ENCODE results near the gene DDX27. TPM values are rescaled to one million over a fixed set of nuclear protein-coding genes. Genes with fewer than 3 reads are reported as not detected.

DDX27 gene
- total and polyA plus RNA-seq, 9 of the 15 experiments (the other 6 are each of a cell fraction or from before 2014, with no cell fraction given): 17.9 to 79.3 (median 57.0) TPM

DNA sequence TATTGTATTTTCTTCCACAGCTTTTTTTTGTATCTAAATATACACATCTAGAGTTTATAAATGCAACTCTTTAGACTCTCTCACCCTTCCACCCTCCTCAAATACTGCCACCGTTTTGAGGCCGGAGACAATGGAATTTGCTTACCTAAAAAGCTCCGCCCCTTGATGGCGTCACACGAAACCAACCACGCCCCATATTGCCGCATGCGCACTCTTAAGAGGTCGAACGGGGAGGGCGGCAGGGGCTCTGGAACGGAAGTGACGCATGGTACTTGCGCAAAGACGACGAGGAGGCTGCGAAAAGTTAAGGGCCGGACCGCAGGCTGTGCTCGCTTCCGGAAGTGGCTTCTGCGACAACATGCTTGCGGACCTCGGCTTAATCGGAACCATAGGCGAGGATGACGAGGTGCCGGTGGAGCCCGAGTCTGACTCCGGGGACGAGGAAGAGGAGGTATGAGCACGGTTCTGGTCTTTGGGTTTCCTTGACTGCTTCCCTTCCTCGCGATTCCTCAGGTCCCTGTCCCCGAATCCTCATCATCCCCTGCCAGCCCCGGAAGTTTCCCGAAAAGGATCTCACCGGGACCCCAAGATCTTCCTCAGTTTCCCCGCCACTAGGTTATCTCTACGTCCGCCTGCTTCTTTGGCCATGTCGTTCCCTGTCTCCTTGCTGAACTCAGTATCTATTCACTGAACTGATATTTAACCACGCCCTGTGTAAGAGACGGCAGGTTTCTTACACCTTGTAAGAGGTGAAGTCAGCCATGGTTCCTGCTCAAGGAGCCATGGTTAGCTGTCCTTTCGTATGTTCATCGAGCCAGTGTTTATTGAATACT, at the start of gene DDX27 (continued):
- TF ChIP-seq, protein P1, sequence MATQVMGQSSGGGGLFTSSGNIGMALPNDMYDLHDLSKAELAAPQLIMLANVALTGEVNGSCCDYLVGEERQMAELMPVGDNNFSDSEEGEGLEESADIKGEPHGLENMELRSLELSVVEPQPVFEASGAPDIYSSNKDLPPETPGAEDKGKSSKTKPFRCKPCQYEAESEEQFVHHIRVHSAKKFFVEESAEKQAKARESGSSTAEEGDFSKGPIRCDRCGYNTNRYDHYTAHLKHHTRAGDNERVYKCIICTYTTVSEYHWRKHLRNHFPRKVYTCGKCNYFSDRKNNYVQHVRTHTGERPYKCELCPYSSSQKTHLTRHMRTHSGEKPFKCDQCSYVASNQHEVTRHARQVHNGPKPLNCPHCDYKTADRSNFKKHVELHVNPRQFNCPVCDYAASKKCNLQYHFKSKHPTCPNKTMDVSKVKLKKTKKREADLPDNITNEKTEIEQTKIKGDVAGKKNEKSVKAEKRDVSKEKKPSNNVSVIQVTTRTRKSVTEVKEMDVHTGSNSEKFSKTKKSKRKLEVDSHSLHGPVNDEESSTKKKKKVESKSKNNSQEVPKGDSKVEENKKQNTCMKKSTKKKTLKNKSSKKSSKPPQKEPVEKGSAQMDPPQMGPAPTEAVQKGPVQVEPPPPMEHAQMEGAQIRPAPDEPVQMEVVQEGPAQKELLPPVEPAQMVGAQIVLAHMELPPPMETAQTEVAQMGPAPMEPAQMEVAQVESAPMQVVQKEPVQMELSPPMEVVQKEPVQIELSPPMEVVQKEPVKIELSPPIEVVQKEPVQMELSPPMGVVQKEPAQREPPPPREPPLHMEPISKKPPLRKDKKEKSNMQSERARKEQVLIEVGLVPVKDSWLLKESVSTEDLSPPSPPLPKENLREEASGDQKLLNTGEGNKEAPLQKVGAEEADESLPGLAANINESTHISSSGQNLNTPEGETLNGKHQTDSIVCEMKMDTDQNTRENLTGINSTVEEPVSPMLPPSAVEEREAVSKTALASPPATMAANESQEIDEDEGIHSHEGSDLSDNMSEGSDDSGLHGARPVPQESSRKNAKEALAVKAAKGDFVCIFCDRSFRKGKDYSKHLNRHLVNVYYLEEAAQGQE (IDR thresholded peaks at IDR 0.05; ENCODE audit: borderline replicate concordance): no peak
- TF ChIP-seq, protein P1 (CRISPR knock-in tag; IDR thresholded peaks at IDR 0.05; ENCODE audit: low read depth): no peak
- TF ChIP-seq POLR2A (conservative IDR thresholded peaks at IDR 0.05) (peak; percentile 93), YY1 (IDR thresholded peaks at IDR 0.05; ENCODE audit: borderline replicate concordance in 1 of 3, control insufficient read depth in 1 of 3, extremely low read depth in 1 of 3, insufficient read depth in 3 of 3, insufficient read length in 1 of 3, insufficient replicate concordance in 2 of 3, low read depth in 1 of 3, low read length in 2 of 3) (peak in 2 of 3 experiments; percentile 53 to 61), ZNF324 (CRISPR knock-in tag; IDR thresholded peaks at IDR 0.05) (no peak), CBX5 (IDR thresholded peaks at IDR 0.05; ENCODE audit: borderline replicate concordance, low read depth) (no peak), MEF2D (tag; conservative IDR thresholded peaks at IDR 0.05; ENCODE audit: low read depth) (no peak), HLTF (IDR thresholded peaks at IDR 0.05) (no peak), MYC (IDR thresholded peaks at IDR 0.05; ENCODE audit: low read depth, low read length) (peak; percentile 86), MYC (CRISPR knock-in tag; IDR thresholded peaks at IDR 0.05; ENCODE audit: borderline replicate concordance, low read depth) (no peak), ILF3 (IDR thresholded peaks at IDR 0.05; ENCODE audit: borderline replicate concordance) (no peak), ZBTB7A (IDR thresholded peaks at IDR 0.05; ENCODE audit: borderline replicate concordance, control insufficient read depth, low read depth, low read length) (no peak), KLF6 (CRISPR knock-in tag; IDR thresholded peaks at IDR 0.05; ENCODE audit: borderline replicate concordance) (no peak), TCF3 (CRISPR knock-in tag; IDR thresholded peaks at IDR 0.05) (peak; percentile 8; the same call in 1 of the 2 replicates), POU5F1 (IDR thresholded peaks at IDR 0.05; ENCODE audit: borderline replicate concordance, low read depth, low read length, partially characterized antibody) (no peak), ZFP30 (CRISPR knock-in tag; IDR thresholded peaks at IDR 0.05; ENCODE audit: borderline replicate concordance) (no peak), EWSR1 (IDR thresholded peaks at IDR 0.05; ENCODE audit: borderline replicate concordance, low read depth, partially characterized antibody) (no peak)
- TF ChIP-seq, protein P2, sequence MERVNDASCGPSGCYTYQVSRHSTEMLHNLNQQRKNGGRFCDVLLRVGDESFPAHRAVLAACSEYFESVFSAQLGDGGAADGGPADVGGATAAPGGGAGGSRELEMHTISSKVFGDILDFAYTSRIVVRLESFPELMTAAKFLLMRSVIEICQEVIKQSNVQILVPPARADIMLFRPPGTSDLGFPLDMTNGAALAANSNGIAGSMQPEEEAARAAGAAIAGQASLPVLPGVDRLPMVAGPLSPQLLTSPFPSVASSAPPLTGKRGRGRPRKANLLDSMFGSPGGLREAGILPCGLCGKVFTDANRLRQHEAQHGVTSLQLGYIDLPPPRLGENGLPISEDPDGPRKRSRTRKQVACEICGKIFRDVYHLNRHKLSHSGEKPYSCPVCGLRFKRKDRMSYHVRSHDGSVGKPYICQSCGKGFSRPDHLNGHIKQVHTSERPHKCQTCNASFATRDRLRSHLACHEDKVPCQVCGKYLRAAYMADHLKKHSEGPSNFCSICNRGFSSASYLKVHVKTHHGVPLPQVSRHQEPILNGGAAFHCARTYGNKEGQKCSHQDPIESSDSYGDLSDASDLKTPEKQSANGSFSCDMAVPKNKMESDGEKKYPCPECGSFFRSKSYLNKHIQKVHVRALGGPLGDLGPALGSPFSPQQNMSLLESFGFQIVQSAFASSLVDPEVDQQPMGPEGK (CRISPR knock-in tag; IDR thresholded peaks at IDR 0.05; ENCODE audit: borderline replicate concordance): no peak
